Caco-2 (cell line): ENCODE measurements around the gene C5orf52. TPM values are rescaled to one million over a fixed set of nuclear protein-coding genes. Genes with fewer than 3 reads are reported as not detected.

ENCODE experiments used
- total RNA-seq: library from RNA; stranded (reverse); gene quantifications from 2 replicates; pipeline ENCODE4 v1.2.3, GENCODE V29; 2022

The C5orf52 gene
- total RNA-seq, 1 experiment from 2014 or later, result not detected

Other genes starting within 250 kb of the C5orf52 start
- gene NIPAL4, start 211.3 kb upstream of the C5orf52 start, total RNA-seq, result 0.81 and 0.86 TPM in 2 replicates
- 62.9 and 69.4 TPM in 2 replicates for gene ADAM19, start 95.8 kb upstream of the C5orf52 start, total RNA-seq
- gene SOX30, start 19.1 kb upstream of the C5orf52 start, total RNA-seq, result 2.9 and 3.1 TPM in 2 replicates
- gene THG1L, start 59.9 kb downstream of the C5orf52 start, total RNA-seq, result 19.8 and 22.9 TPM in 2 replicates
- 6.8 and 7.7 TPM in 2 replicates for gene LSM11, start 72.2 kb downstream of the C5orf52 start, total RNA-seq
- gene CLINT1, start 187.6 kb downstream of the C5orf52 start, total RNA-seq, result 85.4 and 88.7 TPM in 2 replicates